G401.6 (cell line): ENCODE results near the gene TBC1D9B.

ENCODE experiments used
- FAIRE-seq: peaks from 2 replicates; lab custom pipeline; 2012; peaks lifted over from hg19 to GRCh38; lab: Jason Lieb, UNC

Gene TBC1D9B

DNA sequence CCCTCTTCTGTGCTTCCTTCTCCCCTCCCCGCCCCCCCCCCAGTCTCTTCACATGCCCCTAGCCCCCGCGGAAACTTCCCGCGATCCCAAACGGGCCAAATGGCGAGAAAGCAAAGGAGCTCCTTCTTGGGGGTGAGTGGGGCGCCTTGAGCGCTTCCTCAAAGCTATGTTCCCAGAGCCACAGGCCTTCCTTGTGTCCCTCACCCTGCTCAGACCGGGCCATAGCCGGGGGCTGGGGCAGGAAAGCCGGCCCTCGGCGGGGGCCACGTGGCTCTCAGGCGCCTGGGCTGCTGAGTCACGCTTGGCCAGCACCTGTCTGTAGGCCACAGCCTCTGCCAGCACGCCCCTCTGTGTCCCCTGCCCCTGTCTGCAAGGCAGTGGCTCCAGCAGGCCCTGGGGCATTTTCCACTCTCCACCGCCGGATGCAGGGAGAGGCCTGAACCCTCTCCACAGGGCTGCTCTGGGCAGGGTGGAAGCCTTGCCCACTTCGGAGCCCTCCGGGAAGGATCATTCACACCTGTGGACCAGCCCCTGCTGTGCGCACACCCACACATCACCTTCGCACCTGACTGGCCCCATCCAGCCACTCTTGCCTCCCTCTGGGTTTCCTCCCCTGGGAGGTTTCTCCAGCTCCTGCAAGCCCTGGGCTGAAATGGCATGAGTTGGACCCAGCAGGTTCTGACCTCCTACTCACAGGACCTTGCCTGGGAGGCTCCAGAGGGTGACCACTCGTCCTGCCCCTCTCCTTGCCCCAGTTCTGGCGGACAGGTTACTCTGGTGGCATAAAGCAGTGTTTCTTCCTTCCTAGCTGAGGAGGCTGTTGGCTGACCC is 88.2 kb downstream of the TBC1D9B start:
- peak; percentile 61 for FAIRE-seq

DNA sequence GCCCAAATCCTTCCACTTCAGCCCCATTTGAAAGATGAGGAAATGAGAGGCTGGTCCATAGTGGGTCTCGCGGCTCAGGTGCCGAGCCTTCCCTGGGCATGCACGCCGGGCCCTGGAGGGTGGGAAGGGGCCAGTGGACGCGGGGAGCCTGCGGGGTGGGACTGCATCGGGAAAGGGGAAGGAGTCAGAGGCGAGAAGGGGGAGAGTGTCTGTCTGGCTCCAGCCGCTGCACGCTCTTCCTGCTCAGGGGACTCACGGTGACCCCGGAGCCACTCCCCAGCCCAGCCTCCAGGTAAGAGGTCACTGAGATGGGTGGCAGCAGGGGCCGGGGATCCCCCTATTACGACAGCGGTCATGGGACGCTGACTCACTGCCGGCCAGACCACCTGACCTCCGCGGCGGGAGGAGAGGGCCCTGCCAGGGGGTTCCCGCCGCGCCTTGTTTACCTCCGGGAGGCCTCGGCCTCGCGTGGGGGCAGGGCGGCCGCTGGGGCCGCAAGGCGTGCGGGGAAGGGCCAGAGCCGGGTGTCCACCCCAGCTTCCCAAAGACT is 88.9 kb downstream of the TBC1D9B start:
- peak; percentile 94 for FAIRE-seq

DNA sequence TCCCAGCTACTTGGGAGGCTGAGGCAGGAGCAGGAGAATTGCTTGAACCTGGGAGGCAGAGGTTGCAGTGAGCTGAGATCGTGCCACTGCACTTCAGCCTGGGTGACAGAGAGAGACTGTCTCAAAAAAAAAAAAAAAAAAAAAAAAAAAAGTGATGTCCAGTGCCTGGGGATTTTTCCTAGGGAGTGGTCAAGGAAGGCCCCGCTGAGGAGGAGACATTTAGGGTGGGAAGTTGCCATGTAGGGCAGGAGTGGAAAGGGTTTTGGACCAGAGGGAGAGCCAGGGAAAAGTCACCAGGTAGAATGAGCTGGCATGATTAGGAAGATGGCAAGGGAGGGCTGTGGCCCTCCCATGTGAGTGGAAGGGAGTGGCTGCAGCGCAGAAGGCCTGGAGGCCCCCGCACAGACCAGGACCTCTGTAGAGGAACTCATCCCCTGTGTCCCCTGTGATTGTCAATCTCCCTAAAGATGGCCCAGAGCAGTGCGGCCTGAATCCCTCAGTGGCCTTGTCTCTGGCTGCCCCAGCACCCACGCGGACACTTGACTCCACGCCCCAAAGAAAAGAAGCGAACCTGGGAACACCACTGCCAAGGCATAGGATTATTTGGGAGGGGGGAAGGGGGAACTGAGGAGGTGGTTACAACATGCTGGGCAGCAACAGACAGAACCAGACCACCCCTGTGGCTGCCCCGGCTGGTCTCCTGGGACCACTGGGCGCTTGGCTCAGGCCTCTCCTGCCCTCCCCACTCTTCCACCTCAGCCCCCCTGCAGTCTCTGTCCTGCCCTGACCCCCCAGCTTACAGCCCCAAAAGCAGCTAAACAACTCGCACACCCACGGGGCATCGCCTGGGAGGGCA is 89.6 kb downstream of the TBC1D9B start:
- no peak for FAIRE-seq

DNA sequence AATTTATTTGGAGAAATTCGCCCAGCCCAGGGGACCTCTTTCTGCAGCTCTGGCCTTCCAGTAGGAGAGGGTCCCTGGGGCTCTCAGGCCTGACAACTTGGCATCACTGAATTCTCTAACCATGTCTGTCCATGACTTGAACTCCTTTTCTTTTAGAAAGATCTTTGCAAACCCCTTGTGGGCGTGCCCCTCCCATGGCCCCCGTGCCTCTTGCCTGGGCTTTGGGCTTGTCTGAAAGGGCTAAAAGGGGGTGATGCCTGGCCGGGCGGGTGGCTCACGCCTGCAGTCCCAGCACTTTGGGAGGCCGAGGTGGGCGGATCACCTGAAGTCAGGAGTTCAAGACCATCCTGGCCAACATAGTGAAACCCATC is 90.2 kb downstream of the TBC1D9B start:
- no peak for FAIRE-seq

DNA sequence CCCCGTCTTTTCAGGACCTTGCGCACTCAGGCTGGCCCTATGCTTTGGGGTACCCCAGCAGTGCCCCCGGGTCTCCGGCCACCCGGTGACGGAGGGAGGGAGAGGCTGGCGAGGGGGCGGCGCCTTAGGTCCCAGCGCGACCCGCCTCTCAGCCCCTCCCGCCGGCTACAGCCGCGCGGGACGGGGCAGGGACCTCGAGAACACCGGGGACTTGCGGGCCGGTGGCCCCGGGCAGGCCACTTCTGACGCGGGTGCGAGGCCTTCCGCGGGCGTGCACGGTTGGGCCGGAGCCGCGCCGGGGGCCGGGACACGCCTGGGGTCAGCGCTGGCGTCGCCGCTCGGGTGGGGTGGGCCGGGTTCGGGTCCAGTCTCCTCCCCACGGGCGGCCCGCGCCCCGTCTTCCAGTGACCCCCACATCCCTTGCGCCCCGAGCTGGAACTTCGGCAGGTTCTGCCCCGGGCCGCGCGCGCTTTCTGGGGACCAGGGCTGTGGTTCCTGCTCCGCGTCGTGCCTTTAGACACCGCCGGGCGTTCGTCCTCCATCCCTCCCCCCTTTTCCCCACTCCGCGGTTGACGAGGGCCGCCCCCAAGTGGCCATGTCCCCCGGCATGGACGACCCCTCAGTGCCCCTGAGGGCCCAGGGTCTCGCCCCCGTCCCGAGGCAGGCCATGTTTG is 90.8 kb downstream of the TBC1D9B start:
- no peak for FAIRE-seq

DNA sequence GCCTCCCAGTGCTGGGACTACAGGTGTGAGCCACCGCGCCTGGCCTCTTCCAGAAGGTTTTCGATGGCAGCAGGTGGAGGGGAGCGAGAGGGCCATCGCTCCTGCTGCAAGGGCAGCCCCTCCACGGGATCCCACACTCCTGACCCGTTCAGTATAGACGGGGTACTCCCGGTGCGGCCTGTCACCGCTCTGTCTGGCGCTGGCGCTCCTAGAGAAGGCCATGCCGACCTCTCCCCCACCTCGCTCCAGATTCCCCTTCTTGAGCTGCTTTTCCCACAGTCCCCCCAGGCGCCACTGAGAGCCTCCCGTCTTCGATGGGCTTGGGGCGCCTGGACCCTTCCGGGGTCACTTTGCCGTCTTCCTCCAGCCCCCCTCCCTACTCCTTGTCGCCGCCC is 91.3 kb downstream of the TBC1D9B start:
- no peak for FAIRE-seq

DNA sequence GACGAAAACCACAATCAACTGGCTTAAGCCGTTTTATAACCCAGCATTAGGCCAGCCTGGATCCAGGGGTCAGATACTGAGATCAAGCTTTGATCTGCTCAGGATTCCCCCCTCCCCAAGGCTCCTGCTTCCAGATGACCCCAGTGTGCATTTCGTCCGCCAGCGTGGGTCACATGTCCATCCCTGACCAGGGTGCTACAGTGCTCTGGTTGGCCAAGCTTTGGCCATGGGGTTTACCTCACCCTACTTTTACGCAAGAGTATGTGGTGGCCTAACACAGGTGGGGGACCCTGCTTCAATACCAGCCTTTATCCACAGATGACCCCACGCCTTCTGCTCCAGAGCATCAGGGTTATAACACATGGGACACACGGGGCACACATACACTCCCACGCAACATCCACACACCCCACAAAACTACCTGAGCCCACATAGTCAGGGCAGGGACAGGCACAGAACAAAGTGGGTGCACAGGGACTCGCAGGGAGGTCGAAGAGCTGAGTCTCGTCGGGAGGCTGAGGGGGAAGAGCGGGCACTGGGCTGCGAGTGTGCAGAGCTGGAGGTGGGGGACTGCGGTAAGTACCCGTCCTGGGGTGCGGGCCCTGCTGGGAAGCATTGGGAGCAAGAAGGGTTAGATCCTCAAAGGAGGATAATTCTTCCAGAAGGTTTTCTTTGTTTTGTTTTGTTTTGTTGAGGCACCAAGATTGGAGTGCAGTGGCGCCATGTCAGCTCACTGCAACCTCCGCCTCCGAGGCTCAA is 92.0 kb downstream of the TBC1D9B start:
- FAIRE-seq, result no peak

DNA sequence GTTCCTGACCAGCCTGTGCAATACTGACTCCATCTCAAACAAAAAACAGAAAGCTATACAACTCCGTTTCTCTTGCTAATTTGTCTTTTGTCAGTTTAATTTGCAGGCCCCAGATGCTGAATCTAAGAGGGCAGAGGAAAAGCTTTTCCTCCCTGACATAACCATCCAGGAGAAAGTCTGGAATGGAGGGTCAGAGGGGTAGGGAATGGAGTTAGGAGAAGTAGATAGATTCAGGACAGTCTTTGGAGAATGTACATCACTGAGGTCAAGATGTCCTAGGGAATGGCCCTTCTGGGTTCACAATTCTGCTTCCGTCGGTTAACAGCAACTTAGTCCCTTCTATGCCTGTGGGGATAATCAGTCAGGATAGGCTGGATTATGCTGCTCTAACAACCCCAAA is 93.6 kb downstream of the TBC1D9B start:
- no peak for FAIRE-seq

DNA sequence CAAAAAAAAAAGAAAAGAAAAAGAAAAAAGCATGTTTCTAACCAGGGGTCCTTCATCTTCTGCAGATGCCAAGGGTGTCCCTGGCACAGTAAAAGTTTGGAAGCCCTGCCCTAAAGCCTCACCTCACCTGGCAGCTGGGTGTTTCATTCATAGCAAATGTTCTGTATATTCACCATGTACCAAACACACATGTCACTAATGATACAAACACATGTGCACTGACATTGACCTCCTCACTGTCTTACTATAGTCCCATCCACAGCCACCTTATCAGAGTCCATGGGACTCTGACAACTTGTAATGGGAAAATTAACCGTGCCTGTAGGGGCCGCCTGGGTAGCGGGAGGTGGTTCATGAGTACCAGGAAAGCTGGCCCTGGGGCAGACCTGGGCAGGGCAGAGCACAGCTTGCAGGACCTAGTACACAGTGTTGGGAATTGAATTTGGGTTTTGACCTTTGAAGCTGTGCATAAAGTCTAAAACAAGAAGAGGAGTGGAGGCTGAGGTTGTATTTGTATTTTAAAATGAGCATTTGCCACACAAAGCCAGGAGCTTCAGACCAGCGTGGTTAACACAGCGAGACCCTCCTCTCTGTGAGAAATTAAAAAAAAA is 94.6 kb downstream of the TBC1D9B start:
- no peak for FAIRE-seq

DNA sequence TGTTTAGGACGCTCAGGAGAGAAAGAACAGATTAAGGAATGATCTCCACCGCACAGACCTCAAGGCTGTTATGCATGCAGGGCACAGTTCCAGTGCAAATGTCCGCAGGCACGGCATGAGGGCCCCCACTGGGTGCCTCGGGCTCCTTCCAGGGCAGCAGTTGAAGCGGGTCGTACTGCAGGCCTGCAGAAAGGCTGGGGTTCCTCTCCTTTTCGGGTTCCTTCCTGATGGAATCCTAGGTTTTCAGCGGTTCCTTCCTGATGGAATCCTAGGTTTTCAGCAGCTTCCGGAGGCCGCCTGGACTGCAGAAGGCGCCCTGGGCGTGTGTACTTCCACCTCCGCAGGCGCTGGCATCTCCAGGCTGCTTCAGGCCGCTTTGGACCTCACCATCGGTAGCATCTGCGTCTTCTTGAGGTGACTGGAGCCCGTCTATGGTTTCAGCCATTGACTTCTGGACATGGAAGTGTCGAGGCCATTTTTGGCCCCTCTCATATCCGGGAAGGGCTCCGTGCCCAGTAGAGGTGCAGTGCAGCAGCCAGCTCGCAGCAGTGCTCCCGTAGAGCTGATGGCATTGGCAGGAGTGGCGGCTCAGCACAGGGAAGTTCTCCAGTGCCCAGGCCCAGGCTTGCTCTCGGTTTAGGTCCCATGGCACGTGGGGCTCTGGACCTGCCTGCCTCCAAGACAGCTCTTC is 95.4 kb downstream of the TBC1D9B start:
- no peak for FAIRE-seq
